Activated T-cell treated with anti-CD3 and anti-CD28 coated beads for 24 hours (primary cell): ENCODE results near the gene HIVEP2.

ENCODE experiments used
- DNase-seq: peaks from one replicate; pipeline ENCODE4 v3.0.0-alpha.2; 2020; ENCODE audit warnings: low read depth

HIVEP2 gene

GRCh38 chr6:142914937-142915697 lies 29.9 kb downstream of the HIVEP2 start:
- DNase-seq, result no peak

DNA sequence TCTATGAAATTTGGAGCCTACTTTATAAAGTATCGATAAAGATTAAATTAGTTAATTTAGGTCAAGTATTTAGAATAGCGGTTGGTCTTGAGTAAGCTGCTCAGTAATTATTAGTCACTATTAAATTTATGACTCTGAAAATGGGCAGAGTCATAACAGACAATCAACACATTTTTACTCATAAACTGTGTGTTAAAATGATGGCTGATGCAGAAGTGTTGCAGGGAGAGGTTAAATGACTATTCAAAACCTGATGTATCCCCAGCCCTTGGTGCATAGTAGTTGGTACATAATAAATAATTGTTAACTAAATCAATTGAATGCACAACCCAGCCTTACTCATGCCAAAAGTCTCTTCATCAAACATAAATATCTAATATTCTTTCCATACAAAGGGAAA lies 30.6 kb downstream of the HIVEP2 start:
- no peak for DNase-seq

DNA sequence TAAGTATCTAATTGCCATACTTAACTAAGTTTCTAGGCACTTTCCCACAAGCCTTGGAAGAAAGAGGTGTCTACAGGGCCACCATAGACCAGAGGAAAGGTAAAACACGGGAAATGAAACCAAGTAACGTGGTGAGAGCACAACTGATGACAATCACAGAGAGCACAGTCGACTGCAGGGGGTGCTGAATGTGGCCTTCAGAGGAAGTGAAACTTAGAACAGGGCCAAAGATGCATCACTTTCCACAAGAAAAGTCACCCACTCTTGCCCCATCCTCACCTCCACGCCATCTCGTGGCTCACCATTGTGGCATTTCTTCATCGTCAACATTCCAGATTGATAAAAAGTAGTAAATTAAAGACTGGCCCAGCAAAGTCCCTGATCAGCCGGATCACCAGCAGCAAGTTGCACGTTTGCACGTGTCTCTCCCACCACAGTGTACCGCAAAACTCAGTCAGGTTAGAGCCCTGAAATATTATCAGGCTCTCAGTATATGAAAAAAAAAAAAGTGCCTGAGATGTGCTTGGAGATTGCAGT lies 31.4 kb downstream of the HIVEP2 start:
- DNase-seq, result peak; percentile 60

GRCh38 chr6:142913036-142913510 lies 31.9 kb downstream of the HIVEP2 start:
- no peak for DNase-seq

DNA sequence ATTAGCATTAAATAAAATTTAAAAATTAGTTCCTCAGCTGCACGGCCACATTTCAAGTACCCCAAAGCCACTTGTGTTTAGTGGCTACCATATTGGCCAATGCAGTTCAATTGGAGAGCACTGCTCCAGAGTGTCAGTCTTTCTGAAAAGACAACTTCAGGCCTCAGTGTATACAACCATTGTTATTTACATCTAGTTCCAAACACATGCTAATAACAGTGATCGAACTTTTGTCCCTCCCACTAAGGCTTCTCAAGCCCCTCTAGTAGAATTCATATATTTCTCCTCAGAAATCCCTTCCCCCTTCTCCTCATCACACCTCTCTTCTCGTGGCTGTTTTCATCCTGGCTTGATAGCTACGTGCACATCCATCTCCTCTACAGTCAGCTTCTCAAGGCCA lies 32.9 kb downstream of the HIVEP2 start:
- no peak for DNase-seq

GRCh38 chr6:142911430-142911829 lies 33.5 kb downstream of the HIVEP2 start:
- no peak for DNase-seq

DNA sequence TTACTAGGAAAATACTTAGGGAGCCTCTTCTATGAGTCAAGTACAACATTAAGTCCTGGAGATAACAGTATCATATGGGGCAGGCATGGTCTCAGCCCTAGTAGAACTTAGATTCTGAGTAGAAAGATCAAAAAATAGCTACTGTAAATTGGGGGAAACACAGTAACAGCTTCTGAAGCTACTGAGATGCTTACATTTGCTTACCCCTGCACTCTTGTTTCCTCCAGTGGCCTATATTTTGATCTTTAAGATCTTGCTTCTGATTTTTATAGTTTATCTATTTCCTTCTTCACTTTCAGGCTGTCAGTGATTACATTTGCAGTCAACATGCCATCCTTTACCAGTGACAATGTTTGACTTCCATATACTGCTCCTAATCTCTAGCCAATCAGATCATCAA lies 35.3 kb downstream of the HIVEP2 start:
- DNase-seq, result no peak

GRCh38 chr6:142908235-142908634 lies 36.7 kb downstream of the HIVEP2 start:
- no peak for DNase-seq

DNA sequence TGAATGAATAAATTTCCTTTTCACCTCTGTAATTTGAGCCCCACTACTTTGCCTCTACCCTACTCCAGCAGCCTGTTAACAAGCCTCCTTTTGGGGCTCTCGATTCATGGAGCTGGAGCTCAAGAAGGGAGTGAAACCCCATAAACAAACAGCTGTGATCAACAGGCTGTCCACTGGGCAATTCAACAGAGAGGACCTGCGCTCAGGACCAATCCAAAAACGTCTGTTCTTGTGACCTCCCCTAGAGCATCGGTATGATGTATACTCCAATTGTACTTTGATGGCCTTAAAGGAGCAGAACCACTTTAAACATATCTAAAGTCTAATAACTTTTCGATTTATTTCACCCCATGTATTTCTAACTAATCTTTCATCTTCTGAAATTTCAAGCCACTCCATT lies 37.4 kb downstream of the HIVEP2 start:
- DNase-seq, result no peak

DNA sequence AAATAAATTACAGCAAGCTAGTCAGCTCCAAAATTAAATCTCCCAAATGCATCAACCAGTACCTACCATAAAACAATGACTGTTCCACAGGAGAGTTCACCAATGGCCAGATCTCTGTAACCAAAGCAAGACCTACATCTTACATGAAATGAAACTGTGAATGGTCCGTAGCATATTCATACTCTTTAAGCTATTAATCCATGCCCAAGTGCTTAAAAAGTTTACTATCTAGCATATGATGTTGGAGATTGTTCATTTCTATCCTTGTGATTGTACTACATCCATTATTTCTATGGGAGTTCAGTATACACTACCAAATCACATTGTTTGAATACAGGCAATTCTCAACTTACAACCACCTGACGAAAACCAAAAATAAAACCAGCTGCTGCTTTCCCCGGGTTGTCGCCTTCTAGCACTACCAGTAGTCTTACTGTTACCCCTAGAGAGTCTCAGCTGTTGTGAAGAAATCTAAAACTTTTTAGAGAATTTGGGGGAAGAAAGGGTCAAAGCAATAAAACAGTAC lies 38.0 kb downstream of the HIVEP2 start:
- DNase-seq, result no peak

GRCh38 chr6:142903812-142904211 lies 41.2 kb downstream of the HIVEP2 start:
- DNase-seq, result no peak

GRCh38 chr6:142902636-142903053 lies 42.3 kb downstream of the HIVEP2 start:
- peak; percentile 56 for DNase-seq

DNA sequence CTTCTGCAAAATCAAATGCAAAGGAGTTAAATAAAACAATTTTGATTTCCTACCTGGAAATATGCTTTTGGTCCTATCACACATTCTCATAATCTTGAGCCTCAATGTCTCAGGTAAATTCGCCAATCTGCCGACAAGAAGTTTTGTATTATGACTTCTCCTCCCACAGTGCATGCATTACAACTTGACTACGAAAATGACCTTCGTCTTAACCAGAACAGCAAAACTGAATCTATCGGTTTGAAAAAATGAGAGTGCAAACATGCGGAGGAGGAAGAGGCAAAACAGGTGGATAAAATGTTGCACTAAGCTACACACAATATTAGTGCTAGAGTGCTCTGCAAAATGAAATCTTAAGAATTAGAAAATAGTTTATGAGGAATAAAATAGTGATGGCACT lies 43.4 kb downstream of the HIVEP2 start:
- DNase-seq, result no peak

GRCh38 chr6:142900227-142900971 lies 44.6 kb downstream of the HIVEP2 start:
- DNase-seq, result no peak

- DNase-seq, result no peak
These were observed 45.8 kb downstream of the HIVEP2 start for GRCh38 chr6:142898927-142899895.

- DNase-seq, result no peak
These were observed 47.3 kb downstream of the HIVEP2 start for GRCh38 chr6:142897659-142898058.

DNA sequence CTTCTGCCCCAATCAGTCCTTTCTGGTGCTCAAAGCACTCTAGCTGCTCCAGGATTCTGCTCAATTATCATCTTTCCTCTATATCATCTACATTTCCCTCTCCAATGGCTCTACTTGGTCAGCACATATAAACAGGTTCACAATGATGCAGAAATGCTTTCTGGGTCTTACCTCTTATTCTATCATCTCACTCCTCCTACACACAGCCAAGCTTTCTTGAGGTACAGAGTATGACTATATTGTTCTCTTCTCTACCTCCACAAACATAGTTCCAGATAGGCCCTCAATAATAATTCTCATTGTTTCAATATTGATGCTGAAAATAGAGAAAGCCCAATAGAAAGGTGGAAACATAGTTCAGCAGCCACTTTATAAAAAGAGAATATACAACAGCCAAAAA lies 48.2 kb downstream of the HIVEP2 start:
- no peak for DNase-seq

GRCh38 chr6:142893088-142893487 lies 51.9 kb downstream of the HIVEP2 start:
- DNase-seq, result no peak

- no peak for DNase-seq
These were observed 52.5 kb downstream of the HIVEP2 start for GRCh38 chr6:142892254-142893021.

- DNase-seq, result no peak
These were observed 53.5 kb downstream of the HIVEP2 start for GRCh38 chr6:142891454-142891853.

- DNase-seq, result no peak
These were observed 56.5 kb downstream of the HIVEP2 start for GRCh38 chr6:142888456-142888855.
